HUDEP-2 (cell line): ENCODE data around the gene MS4A13.
"Not testable (repeated sequence)": the region's sequence is repeated elsewhere in the genome, so short reads cannot be mapped to it uniquely, and the experiment has no call there.

Source experiments
- DNase-seq, 76 experiments: peaks; one replicate each; lab custom pipeline; 2025; ENCODE audit not compliant: unreplicated experiment in 76 of 76; lab: John Stamatoyannopoulos, UW

Gene MS4A13

DNA sequence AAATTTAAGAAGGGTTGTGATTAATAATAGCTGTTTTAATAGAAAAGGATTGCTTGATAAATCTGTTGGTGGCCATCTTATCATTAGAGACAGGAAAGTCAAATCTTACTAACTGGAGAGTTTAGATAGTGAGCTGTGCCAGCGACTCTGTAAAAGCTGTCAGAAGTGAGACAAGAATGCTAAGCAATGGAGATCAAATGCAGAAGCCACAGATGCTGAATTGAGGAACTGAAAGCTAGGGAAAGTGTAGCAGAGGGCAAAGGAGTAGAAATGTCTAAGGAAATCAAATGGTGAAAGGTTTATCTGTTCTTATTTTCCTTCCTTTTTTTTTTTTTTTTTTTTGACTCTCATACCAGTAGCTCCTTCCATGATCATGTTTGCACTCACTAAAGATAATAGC, 13.7 kb downstream of the MS4A13 start:
- DNase-seq: no peak

DNA sequence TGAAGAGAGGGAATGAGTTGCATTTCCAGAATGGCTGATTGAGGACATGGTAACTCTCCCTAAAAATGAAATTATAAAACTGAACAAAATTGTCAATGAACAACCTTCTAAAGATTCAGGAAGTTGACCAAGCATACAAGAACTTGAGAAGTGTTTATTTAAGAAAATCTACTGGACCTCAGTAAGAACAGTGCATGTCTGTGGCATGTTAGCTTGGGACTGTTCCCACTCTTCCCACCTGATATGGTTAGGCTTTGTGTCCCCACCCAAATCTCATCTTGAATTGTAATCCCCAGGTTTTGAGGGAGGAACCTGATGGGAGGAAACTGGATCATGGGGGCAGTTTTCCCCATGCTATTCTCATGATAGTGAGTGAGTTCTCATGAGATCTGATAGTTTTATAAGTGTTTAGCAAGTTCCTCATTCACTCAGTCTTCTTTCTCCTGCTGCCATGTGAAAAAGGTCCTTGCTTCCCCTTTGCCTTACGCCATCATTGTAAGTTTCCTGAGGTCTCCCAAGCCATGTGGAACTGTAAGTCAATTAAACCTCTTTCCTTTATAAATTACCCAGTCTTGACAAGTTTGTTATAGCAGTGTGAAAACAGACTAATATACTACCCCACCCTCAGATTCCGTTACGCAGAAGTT, 15.4 kb downstream of the MS4A13 start:
- DNase-seq: no peak

DNA sequence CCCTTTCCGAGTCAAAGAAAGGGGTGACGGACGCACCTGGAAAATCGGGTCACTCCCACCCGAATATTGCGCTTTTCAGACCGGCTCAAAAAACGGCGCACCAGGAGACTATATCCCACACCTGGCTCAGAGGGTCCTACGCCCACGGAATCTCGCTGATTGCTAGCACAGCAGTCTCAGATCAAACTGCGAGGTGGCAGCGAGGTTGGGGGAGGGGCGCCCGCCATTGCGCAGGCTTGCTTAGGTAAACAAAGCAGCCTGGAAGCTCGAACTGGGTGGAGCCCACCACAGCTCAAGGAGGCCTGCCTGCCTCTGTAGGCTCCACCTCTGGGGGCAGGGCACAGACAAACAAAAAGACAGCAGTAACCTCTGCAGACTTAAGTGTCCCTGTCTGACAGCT, 17.2 kb downstream of the MS4A13 start:
- not testable (repeated sequence) for DNase-seq

DNA sequence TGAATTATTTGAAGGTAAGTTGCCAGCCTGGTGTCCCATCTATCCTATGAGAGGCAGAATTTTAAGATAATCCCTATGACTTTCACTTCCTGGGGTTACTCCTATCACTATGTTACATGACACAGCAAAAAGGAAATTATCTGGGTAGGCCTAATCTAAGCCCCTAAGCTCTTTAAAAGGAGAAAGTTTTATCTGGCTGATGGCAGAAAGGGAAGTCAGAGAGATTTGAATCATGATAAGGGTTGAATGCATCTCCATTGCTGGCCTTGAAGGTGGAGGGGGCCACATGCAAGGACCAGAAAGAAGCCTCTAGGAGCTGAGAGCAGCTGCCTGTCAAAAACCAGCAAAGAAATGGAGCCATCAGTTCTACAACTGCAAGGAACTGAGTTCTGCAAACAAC, 23.4 kb downstream of the MS4A13 start:
- not testable (repeated sequence) for DNase-seq

DNA sequence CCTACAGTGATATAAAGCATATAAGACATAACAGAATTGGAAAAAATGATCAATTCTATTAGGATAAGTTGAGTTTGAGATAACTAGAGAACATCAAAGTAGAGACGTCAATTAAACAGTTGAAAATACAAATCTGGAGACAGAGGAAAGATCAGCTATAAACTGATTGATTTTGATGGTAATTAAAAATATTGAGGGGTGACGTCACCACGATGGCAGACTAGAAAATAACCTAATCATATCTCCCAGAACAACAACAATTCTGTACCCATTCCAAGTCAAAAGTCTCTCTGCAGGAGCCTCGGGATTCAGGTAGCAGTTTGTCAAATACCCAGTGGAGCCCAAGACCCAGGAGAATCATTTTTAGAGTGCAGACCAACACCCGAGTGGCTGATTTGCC, 28.9 kb downstream of the MS4A13 start:
- no peak for DNase-seq

DNA sequence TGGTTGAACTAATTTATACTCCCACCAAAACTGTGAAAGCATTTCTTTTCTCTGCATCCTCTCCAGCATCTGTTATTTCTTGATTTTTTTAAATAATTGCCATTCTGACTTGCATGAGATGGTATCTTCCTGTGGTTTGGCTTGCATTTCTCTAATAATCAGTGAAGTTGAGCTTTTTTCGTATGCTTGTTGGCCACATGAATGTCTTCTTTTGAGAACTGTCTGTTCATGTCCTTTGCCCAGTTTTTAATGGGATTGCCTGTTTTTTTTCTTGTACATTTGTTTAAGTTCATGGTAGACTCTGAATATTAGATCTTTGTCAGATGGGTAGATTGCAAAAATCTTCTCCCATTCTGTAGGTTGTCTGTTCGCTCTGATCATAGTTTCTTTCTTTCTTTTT, 46.1 kb downstream of the MS4A13 start:
- DNase-seq: no peak

DNA sequence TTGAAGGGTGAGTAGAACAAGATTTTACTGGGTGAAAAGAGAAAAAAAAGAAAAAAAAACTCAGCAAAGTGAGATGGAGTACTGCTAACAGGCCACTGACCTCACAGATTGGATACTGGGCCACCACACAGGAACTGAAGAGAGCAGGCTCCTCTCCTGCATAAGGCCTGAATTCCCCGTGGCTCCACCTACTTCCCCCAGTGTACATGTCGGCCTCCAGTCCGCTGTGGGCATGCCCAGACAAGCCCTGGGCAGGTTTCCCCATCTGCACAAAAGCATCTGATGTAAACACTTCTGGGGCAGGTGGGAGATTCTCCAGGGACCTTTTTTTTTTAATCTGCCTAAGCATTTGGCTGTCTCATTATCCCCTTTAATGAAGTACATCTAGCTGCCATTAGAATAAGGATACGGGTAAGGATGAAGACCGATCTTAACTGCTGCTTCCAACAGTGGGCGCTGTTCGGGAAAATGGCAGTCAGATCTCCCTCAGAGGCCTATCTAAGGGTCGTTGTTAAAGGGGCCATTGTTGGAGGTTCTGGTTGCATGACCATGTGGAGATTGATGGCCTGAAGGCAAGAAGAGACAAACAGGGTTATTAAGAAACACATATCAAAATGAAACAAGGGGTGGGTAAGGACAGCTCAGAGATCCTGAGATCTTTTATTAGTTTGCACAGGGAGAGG, 48.5 kb downstream of the MS4A13 start:
- no peak for DNase-seq

DNA sequence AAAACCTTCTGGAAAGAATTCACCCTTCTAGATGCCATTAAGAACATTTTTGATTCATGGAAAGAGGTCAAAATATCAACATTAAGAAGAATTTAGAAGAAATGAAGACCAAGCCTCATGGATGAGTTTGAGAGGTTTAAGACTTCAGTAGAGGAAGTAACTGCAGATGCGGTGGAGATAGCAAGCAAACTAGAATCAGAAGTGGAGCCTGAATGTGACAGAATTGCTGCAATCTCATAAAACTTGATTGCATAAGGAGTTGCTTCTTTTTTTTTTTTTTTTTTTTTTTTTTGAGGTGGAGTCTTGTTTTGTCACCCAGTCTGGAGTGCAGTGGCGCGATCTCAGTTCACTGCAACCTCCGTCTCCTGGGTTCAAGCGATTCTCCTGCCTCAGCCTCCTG, 51.6 kb downstream of the MS4A13 start:
- no peak for DNase-seq

DNA sequence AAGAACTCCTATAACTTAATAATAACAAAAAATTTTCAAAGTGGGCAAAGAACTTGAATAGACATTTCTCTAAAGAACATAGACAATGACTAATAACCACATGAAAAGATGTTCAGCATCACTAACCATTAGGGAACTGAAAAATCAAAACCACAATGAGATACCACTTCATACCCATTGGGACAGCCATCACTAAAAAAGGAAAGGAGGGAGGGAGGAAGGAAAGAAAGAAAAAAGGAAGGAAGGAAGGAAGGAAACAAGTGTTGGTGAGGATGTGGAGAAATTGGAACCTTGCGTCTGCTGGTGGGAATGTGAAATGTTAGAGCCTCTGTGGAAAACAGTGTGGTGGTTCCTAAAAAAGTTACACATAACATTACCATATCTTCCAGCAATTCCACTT, 55.8 kb downstream of the MS4A13 start:
- no peak for DNase-seq

DNA sequence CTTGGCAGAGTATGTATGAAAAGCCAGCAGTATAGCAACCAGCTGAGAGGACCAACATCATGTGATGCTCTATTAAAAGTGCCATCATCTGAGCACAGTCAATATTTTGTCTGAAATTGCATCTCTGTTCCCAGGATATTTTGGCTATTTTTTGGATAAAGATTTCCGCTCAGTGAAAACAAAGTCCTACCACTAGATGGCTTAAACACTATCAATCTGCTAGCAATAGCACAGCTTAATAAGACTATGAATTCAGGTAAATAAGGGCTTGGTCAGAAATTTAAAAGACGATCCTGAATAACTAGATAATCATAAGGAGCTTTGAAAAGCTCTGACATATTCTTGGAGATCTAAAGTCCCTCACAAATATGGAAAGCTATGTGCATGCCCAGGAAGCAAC, 74.4 kb downstream of the MS4A13 start:
- DNase-seq: no peak
